ENCODE data around the gene ATF2.
"Not testable (repeated sequence)": the region's sequence is repeated elsewhere in the genome, so short reads cannot be mapped to it uniquely, and the experiment has no call there.

ATF2 gene

DNA sequence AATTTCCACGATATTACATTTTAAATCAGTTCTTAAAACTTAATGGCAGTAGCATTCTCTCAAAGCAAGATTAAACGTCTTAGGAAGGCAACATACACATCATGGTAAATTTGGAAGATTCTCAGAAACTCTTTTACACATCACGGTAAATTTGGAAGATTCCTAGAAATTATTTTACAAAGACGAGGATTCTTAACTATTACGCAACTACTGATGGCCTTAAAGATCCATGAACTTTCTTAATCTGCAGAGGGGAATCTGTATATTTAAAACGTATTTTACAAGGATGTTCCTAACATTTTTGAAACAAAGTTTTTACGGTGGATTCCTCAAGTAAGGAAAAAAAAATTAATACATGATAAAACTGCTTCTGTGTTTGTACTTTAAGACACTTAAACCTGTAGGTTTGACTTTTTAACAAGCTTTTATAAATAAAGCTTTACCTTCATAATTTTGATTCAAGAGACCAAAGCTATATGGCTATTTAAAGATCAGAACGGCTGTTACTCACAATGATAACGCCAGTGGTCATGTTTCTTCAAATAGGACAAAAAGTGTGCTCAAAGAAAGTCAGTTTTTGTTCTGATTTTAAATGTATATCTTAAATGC, 1.7 kb downstream of the ATF2 start:
- no peak for DNase-seq (ENCODE audit: low read depth)

DNA sequence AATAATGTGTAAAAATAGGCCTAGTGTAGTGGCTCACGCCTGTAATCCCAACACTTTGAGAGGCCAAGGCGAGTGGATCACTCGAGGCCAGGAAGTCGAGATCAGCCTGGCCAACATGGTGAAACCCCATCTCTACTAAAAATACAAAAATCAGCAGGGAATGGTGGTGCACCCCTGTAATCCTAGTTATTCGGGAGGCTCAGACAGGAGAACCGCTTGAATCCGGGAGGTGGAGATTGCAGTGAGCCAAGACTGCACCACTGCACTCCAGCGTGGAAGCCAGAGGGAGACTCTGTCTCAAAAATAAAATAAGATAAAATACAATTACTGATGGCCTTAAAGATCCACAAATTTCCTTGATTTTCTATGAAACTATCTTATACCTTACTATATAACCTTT, 3.8 kb downstream of the ATF2 start:
- DNase-seq (ENCODE audit: low read depth): no peak

DNA sequence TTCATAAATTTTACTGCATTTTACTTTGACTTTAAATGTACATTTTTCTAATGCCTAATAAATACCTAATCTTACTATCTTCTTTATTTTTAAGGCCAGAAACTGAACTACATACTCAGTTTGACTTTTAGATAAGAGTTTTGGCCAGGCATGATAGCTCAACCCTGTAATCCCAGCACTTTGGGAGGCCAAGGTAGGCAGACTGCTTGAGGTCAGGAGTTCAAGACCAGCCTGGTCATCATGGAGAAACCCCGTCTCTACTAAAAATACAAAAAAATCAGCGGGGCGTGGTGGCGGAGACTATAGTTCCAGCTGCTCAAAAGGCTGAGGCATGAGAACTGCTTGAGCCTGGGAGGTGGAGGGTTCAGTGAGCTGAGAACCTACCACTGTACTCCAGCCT, 9.1 kb downstream of the ATF2 start:
- DNase-seq (ENCODE audit: low read depth): no peak

DNA sequence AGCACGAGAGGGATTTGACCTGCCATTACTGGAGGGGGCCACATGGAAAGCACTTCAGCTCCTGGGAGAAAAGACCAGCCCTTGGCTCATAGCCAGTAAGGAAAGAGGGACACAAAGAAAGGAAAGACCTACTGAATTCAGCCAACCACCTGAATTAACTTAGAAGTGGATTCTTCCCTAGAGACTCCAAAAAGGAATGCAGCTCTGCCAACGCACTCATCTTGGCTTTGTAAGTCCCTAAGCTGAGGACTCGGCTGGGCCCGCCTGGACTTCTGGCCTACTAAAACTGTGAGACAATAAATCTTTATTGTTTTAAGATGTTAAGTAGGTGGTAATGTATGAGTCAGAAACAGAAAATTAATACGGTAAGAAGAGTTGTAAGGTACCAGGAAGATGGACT, 11.5 kb downstream of the ATF2 start:
- DNase-seq (ENCODE audit: low read depth): no peak

DNA sequence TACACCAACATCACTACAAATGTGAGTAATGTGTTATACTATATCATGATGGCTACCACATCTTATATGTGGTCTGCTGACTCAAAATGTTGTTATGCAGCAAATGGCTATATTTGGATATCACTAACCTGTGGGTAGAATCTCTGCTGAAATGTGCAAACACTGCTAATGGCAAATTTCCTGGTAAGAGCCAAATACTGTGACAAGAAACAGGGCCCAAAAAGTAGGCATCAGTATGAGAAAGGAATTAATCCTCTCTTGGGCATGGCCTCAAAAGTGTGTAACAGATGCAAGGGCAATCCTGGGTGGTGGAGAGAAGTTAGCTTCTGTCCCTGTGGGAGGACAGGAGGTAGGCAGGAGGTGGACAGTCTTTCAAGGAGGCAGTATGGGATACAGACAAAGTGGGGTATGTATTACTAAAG, 13.3 kb downstream of the ATF2 start:
- no peak for DNase-seq (ENCODE audit: low read depth)

DNA sequence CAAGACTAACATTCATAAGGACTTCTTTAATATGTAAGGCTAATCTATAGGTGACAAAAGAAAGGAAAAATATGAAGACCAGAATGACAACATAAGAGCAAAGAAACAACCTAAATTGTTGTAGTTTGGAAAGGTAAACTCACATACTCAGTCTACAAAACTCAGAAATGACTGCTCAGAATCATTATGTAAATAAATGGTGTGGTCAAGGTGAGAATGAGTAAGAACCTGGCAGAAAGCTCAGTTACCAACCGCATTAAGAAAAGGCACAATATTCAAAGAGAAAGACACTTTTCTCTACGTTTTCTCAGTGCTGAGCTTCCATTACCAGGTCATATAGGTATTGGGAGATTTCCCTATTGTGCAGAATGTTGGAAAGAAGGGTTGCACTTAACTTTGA, 15.8 kb downstream of the ATF2 start:
- no peak for DNase-seq (ENCODE audit: low read depth)

DNA sequence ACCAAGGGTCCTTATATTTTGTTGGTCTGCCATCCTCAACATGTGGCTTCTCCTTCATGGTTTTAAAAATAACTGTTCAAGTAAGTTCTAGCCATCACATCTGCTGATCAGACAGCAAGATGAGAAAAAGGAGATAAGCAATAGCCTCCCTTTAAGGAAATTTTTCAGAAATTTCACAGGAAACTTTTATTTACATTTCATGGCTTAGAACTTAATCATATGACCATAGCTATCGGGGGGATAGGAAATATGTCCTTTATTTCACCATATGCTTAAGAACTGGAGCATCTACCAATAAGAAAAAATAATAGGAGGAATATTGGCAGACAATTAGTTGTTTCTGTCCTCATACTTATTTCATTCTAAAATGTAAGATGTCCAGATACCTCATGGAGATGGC, 16.2 kb downstream of the ATF2 start:
- no peak for DNase-seq (ENCODE audit: low read depth)

DNA sequence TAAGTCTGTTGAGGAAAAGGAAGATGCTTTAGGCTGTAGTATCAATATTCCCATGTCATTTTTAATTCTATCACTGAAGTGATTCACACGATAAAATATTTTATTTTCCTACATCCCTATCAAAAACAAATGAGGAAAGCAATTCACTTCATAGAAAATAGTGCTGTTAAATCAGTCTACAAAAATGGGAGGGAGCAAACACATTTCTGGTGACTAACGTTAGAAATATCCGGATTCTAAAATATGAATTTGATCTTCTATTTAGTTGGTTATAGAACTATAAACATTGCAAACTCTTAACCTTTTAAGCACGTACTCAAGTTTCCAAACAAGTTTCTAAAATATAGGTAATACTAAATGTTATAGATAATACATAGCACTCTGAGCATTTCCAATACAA, 20.8 kb downstream of the ATF2 start:
- DNase-seq (ENCODE audit: low read depth): no peak

DNA sequence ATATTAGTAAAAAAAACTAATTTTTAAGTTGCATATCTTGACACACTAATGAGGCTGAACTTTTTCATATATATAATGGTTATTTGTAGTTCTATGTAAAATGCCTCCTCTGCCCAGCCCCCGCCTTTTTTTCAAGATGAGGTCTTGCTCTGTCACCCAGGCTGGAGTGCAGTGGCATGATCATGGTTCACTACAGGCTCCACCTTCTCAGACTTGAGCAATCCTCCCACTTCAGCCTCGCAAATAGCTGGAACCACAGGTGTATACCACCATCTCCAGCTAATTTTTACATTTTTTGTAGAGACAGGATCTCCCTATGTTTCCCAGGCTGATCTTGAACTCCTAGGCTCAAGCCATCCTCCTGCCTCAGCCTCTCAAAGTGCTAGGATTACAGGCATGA, 24.3 kb downstream of the ATF2 start:
- no peak for DNase-seq (ENCODE audit: low read depth)

DNA sequence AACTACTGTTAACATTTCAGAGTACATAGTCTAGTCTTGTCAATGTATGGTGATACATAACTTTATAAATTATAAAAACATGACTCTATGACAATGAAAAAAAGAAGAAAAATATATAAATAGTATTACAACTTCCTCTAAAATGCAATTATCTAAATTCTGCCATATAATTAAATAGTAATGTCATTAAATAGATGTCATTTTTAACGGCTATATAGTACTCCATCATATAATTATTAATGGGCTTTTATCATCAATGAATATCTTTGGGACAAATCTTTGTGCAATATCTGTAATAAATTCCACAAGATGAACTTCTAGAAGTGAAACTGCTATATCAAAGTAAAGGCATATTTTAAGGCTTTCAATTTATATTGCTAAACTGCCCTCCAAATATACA, 24.8 kb downstream of the ATF2 start:
- DNase-seq (ENCODE audit: low read depth): no peak

DNA sequence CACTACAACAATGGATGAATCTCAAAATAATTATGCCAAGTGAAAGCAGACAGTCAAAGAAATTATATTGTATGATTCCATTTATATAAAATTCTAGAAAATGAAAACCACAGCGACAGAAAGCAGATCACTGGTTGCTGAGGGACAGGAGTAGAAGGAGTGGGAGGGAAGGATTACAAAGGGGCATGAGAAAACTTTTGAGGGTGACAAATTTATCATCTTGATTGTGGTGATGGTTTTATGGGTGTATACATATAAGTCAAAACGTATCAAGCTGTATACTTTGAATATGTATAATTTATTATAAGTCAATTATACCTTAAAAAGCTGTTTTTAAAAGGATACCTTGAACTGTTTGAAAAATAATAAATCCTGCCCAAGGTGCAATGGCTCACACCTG, 27.7 kb downstream of the ATF2 start:
- DNase-seq (ENCODE audit: low read depth): no peak

DNA sequence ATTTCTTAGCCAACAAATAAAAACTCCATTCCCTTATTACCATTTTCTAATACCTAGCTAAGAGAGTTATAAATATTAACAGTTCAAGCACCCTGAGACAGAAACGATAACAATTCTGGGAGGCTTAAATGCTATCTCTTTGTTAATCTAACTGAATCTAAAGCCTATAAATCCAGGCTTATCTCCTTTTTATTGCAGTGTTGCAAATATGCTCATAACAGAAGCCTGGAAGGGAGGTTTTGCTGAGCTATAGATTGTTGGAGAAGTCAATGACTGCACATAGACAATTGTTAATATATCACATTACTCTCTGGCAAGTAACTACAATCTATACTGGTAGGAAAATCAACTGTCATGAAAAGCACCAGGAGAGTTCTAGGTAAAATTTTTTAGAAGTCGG, 30.2 kb downstream of the ATF2 start:
- DNase-seq (ENCODE audit: low read depth): no peak

DNA sequence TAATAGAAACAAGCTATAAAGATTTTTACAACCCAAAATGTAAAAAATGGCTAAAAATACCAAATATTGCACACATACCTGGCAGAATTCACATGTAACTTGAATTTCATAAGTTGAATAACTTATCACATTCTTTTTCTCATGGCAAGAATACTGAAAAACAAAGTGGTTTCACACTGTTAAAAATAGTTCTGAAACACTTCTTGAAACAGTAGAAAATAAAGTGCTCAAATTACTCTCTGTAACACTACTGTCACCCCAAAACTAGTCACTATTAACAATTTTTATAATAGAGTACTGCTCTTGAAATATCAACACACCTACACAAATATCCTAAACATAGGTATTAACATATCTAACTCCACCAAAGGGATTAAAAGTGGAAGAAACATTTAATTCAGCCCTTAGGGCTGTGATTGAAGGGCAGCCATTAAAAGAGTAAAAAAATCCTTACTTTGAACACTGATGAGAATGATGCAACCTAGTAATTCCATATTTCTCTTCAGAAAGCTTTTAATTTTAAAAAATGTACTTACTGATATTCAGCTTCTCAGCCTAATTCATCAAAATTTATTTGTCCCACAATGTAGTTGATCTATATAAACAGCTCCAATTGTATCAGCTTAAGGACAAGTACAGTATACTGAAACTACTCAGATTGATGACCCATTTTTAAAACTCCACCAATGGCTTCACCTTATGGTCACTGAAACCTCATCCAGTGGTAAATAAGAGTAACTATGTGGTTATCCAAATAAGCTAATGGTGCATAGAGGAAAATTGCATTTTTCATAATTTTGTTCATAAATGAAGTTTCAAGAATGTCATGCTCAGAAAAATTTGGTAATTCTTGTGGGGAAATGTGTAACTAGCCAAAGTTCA, 31.4 kb downstream of the ATF2 start:
- no peak for DNase-seq (ENCODE audit: low read depth)

DNA sequence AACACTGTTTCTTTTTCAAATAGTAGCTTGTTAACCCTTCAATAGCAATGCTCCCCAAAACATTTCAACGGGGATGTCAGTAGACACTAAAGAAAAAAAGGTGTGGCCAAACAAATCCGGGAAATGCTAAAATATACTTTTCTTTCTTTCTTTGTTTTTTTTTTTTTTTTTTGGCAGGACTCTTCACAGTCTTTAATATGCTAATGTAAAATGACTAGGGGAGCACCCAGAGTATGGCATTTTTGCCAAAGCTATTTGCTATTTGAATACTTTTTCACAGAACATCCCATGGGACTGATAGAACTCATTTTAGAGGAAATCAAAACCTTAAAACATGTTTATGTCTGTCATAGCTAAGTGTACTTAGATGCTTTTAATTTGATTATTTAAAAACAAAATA, 32.1 kb downstream of the ATF2 start:
- no peak for DNase-seq (ENCODE audit: low read depth)

DNA sequence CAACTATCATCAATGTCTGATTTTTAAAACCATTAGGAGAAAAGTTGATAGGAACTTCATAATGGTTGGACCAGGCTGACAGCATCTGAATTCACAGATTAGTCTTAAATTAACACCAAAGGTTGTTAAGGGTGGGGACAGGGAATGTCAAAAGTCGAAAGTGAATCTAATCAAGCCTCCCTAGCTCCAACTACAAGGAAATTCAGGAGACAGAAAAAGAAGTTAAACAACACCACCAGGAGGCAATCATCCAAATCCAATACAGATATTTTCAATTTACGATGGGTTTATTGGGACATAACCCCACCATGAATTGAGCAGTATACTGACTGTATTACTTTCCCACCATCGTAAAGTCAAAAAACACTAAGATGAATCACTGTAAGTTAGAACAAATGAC, 32.8 kb downstream of the ATF2 start:
- no peak for DNase-seq (ENCODE audit: low read depth)

DNA sequence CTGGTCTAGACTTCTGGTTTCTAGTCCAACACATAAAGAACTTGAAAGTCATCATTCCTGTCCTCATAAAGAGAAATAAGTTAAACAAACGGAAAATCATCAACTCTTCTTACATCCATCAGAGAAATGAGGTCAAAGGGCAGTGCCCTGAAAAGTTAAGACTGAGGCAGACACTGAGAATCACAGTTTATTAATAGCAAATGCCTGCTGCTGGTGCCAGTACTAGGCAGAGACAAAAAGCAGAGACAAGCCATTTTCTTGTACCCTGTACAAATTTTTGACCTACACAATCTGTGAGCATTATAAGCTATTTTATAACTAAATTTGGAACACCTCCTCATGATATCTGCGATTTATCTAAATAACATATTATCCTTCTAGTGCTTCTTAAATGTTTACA, 36.8 kb downstream of the ATF2 start:
- no peak for DNase-seq (ENCODE audit: low read depth)

DNA sequence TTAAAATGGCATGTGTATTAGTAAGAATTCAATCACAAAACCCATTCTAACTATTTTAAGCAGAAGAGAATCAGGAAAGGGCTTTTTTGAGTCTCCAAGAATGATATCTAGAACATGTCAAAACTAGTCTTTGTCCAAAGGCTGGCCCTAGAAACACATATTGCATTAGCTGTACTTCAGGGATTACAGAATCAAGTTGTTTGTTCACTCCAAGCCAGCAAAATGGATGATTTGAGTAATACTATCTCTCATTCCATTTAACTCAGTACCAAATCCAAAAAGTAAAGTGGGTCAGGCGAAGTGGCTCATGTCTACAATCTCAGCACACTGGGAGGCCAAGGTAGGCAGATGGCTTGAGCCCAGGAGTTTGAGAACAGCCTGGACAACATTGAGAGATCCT, 41.3 kb downstream of the ATF2 start:
- DNase-seq (ENCODE audit: low read depth): no peak

DNA sequence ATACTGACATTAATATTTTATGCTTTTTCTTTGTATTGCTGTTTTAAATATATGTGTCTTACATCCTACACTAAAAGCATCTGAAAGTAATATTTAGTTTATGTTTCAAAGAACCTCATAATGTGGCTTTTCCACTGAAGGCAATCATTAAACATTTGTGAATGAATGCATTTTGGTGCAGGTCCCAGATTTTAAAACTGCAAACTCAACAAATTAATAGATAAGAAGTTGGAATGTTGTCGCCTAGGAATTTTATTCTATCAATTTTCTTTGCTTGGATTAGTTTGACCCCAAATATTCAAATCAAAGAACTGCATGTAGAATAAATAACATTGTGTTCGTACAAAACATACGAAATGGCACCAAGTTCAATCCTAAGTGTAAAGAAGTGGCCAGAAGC, 44.7 kb downstream of the ATF2 start:
- DNase-seq (ENCODE audit: low read depth): no peak

DNA sequence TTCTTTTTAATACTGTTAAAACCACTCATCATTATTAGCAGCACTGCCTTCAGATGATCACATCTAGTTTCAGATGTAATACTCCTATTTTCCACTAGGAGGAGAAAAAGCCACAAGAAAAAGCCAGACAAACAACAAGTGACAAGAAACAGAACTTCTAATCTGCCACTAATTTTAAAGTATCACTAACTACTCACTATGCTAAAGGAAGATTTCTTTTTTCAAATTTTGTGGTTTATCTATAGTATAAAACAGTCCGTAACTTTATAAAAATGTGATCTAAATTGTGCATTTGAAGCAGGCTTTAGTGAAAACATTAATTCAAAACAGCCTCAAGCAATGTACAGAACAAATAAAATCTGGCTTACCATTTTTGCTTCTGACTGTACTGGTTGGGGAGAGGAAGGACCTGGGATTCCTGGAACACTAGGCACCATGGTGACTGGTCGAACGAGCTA, 56.8 kb downstream of the ATF2 start:
- DNase-seq (ENCODE audit: low read depth): no peak

DNA sequence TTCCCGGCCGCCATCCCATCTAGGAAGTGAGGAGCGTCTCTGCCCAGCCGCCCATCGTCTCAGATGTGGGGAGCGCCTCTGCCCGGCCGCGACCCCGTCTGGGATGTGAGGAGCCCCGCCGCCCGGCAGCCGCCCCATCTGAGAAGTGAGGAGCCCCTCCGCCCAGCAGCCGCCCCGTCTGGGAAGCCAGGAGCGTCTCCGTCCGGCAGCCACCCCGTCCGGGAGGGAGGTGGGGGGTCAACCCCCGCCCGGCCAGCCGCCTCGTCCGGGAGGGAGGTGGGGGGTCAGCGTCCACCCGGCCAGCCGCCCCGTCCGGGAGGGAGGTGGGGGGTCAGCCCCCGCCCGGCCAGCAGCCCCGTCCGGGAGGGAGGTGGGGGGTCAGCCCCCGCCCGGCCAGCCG, 59.9 kb downstream of the ATF2 start:
- DNase-seq (ENCODE audit: low read depth): not testable (repeated sequence)

DNA sequence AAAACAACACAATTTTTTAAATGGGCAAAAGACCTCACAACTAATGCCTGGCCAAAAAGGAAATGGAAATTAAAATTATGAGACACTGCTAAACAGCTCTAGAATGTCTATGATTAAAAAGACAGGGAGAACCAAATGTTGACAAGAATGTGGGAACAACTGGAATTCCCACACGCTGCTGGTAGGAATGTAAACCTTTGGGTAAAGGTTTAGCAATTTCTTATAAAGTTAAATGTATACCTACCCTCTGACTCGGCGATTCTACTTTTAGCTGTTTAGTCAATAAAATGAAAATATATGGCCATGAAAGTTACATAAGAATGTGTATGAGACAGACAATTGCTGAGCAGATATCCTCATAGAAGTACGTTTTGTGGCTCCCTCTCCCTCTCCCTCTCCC, 60.9 kb downstream of the ATF2 start:
- no peak for DNase-seq (ENCODE audit: low read depth)

DNA sequence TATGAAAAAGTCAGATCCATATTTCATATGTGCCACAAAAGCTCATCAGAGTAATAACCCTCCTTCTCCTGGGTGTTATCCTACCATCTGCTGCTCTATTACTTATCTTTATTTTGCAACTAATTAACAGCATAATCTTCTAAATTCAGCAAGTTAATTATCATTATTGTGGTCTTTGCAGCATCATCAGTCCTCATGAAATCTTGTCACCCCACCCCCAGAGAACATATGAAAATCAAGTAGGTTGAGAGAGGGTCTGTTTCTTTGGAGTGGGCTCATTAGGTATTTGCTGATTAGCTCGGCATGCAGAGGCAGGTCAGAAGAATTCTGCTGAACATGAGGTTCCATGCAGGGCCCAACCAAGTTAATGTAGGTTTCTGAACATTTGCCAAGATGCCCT, 64.8 kb downstream of the ATF2 start:
- DNase-seq (ENCODE audit: low read depth): no peak

DNA sequence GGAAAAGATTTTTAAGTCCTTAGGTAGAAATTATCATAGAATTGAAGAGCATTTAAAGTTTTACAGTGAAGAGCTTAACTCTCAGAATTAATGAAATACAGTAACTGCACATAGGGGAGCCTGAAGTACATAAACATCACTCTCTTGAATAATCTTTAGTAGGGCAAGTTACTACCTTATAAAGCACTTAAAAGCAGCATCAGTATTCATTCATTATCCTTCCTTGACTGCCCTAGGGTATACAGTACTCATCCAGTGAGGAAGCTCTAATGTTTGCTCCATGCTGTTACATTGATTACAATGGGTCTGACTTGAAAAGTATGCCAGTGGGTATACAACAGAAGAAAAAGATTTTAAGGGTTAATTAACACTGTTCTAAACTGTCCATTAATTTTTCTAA, 66.5 kb downstream of the ATF2 start:
- DNase-seq (ENCODE audit: low read depth): no peak

DNA sequence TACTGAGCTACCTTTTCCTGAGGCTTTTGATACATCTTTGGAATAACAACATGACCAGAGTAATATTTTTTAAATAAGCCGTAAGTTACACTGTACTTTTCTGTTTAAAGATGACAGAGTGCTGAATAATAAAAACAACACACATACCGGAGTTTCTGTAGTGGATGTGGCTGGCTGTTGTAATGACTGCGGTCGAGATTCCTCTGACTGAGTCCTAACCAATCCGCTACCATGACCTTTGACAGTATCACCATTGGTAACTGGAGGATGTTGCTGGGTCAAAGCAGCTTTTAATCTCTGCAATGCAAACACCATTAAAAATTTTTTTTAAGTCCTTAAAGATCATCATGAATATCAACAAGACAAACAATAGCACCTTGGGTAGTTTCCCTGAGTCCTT, 70.7 kb downstream of the ATF2 start:
- DNase-seq (ENCODE audit: low read depth): no peak
